ENCODE results near the gene DLGAP4. TPM values are rescaled to one million over a fixed set of nuclear protein-coding genes. Genes with fewer than 3 reads are reported as not detected.

Gene DLGAP4
- total and polyA plus RNA-seq, 2 of the 8 experiments (the other 6 are each of a cell fraction or from before 2014, with no cell fraction given), result 41.2 to 57.2 TPM

DNA sequence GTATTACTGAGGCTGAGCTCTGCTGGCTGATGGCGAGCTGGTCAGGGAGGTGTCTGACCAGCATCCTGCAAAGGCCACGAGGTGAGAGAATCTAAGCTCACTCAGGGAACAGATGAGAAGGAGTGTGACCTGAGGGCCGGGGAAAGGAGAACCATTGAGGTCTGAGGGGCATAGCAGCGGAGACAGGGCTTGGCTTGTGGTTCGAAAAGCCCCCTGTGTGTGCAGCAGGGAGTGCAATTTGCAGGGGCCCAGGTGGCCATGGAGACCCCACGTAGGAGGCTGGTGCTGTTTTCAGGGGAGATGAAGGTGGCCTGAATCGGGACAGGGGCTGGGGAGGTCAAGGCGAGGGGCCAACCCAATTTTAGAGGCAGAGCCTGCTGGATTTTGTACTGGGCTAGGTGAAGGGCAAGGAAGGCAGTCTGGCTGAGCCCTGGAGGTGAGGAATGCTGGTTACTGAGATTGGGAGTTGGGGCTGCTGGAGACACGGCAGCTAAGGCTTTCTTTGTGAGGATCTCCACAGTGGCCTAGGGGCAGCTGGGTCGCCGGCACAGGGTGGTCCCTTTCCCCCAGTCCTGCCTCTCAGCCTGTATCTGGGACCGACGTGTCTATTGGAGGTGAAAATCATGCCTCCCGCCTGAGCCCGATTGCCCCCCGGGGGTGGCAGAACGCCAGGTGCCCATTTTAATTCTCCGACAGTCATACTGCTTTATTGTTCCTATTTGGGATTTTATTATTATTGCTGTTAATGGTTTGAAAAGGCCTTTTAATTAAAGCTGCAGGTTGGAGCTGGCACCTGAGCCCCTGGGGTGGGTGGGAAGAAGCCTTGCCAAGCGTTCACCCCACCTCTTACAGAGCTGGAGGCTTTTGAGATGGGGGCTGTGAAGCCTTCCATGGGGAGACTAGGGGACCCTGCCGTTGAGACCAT, 28.4 kb downstream of the DLGAP4 start:
- WGBS, 2 experiments (ENCODE audit: extremely low coverage in 1 of 2, insufficient coverage in 1 of 2, insufficient read length in 1 of 2, insufficient replicate concordance in 2 of 2, low coverage in 1 of 2, low lambda C conversion rate in 2 of 2, missing lambda C conversion rate in 1 of 2), result 83% methylated on average over 20 of the region's 20 CpGs; no CpG with 5 or more reads in 1 of the 2 experiments
- Histone ChIP-seq H2BK15ac (ENCODE audit: low read length) (no peak overlapping the region), H3K79me1 (ENCODE audit: low read depth, low read length) (no peaks in the 10 kb centered on the region), H2BK5ac (ENCODE audit: low read depth, low read length) (no peak overlapping the region), H2BK20ac (ENCODE audit: low read length) (no peak overlapping the region), H3K36me3 (ENCODE audit: control insufficient read depth in 2 of 4, insufficient read depth in 4 of 4, low read length in 3 of 4) (no peaks in the 10 kb centered on the region), H2BK12ac (ENCODE audit: low read depth, low read length) (peak overlapping the region; percentile 50; the same call in 1 of the 2 replicates), H4K5ac (ENCODE audit: insufficient read length, low read depth, low read length) (no peak overlapping the region), H3K4me1 (replicated peaks in 1 of 4; ENCODE audit: control insufficient read depth in 3 of 4, insufficient read depth in 4 of 4, low read length in 3 of 4) (peaks cover 6 to 22% (median 11%) of the 10 kb centered on the region in 4 experiments), H3K9ac (replicated peaks in 1 of 4; ENCODE audit: extremely low read depth in 1 of 4, low read depth in 3 of 4, low read length in 3 of 4) (no peak overlapping the region), H3K4ac (replicated peaks; ENCODE audit: insufficient read length, low read depth, low read length) (no peak overlapping the region), H3K18ac (ENCODE audit: extremely low read depth, low read length) (no peak overlapping the region), H3K79me2 (ENCODE audit: control insufficient read depth in 1 of 2, insufficient read depth in 2 of 2, low read length in 2 of 2) (no peaks in the 10 kb centered on the region), H3K27me3 (replicated peaks in 1 of 4; ENCODE audit: control insufficient read depth in 3 of 4, extremely low read depth in 1 of 4, insufficient read depth in 3 of 4, low read length in 3 of 4) (peaks cover 2 to 33% (median 30%) of the 10 kb centered on the region in 4 experiments; a peak in 6 of 7 replicates), H4K8ac (ENCODE audit: extremely low read depth, insufficient read depth, low read length) (no peak overlapping the region), H3K9me3 (ENCODE audit: insufficient read depth in 2 of 2, low read depth in 1 of 2, low read length in 1 of 2) (no peaks in the 10 kb centered on the region), H4K91ac (replicated peaks; ENCODE audit: insufficient read length, low read length) (no peak overlapping the region), H2AK5ac (ENCODE audit: low read depth, low read length) (0 out of 2 replicates have a peak overlapping the region, but pooled peaks have one; percentile 13), H4K20me1 (replicated peaks in 1 of 2; ENCODE audit: control insufficient read depth in 1 of 2, insufficient read depth in 2 of 2, low read length in 2 of 2) (peaks cover 21 to 22% of the 10 kb centered on the region in 2 experiments), H3K23ac (ENCODE audit: insufficient read length) (no peak overlapping the region), H2AFZ (ENCODE audit: low read length) (no peak overlapping the region), H3K4me2 (ENCODE audit: insufficient read depth in 1 of 2, low read depth in 2 of 2, low read length in 2 of 2) (no peak overlapping the region; a peak in 1 of 4 replicates), H3K27ac (ENCODE audit: low read depth, low read length) (no peak overlapping the region), H3K23me2 (ENCODE audit: low read depth, low read length) (no peaks in the 10 kb centered on the region; the same call in 1 of the 2 replicates), H3K14ac (ENCODE audit: insufficient read length) (no peak overlapping the region), H2BK120ac (replicated peaks; ENCODE audit: low read depth, low read length) (no peak overlapping the region), H3K4me3 (ENCODE audit: extremely low read depth in 1 of 4, insufficient read depth in 2 of 4, low read depth in 3 of 4, low read length in 4 of 4) (no peak overlapping the region), H3K56ac (replicated peaks; ENCODE audit: insufficient read length, low read depth, low read length) (no peak overlapping the region)
- POLR2A ChIA-PET (ENCODE audit: partially characterized antibody), result interaction anchor here (1.3 kb wide), 1 partner anchor 17 kb away, joined by 6 read pairs; no protein-coding TSS in a partner anchor
- CTCF ChIA-PET (ENCODE audit: partially characterized antibody), result interaction anchor here (0.7 to 2.9 kb wide), 9 partner anchors 8 to 1010 kb away, joined by 3 to 14 read pairs (median 3); no protein-coding TSS in a partner anchor
- FAIRE-seq (no peak), DNase-seq (ENCODE audit: low read depth in 1 of 2, low spot score in 2 of 2) (no peak)
- no peak for TF ChIP-seq PHF8 (conservative IDR thresholded peaks at IDR 0.05; ENCODE audit: low read depth, low read length)
- no peak for TF ChIP-seq POLR2AphosphoS5 (IDR thresholded peaks at IDR 0.05; ENCODE audit: low read depth, low read length)
- TF ChIP-seq SRF (IDR thresholded peaks at IDR 0.05; ENCODE audit: low read depth, low read length), result no peak
- TF ChIP-seq BRCA1 (IDR thresholded peaks at IDR 0.05; ENCODE audit: low read depth, low read length), result no peak
- no peak for TF ChIP-seq RBBP5 (IDR thresholded peaks at IDR 0.05; ENCODE audit: borderline replicate concordance, low read depth, low read length)
- no peak for TF ChIP-seq RNF2 (IDR thresholded peaks at IDR 0.05; ENCODE audit: borderline replicate concordance, low read depth, low read length, missing control alignments, poor library complexity, severe bottlenecking)
- no peak for TF ChIP-seq TAF1 (IDR thresholded peaks at IDR 0.05; ENCODE audit: low read depth, low read length)
- TF ChIP-seq, protein P1, sequence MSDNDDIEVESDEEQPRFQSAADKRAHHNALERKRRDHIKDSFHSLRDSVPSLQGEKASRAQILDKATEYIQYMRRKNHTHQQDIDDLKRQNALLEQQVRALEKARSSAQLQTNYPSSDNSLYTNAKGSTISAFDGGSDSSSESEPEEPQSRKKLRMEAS (IDR thresholded peaks at IDR 0.05), result no peak
- no peak for TF ChIP-seq SP2 (IDR thresholded peaks at IDR 0.05; ENCODE audit: low read length)
- no peak for TF ChIP-seq CEBPB (IDR thresholded peaks at IDR 0.05; ENCODE audit: low read depth, low read length)
- no peak for TF ChIP-seq BCL11A (IDR thresholded peaks at IDR 0.05; ENCODE audit: low read depth in 2 of 2, low read length in 2 of 2)
- TF ChIP-seq MAFK (IDR thresholded peaks at IDR 0.05; ENCODE audit: low read depth, low read length), result no peak

All from H1 (cell line).